Testis (tissue), 2 donors: Measurements from ENCODE around the gene NR5A1.

Source experiments
- CTCF ChIP-seq, 3 experiments: fragments of 450-650 bp in 2 of 3; fragments of 200-600 bp in 1 of 3; sonication (generic) in 1 of 3; IDR thresholded peaks; one replicate each; pipeline ENCODE4 v1.5.1; 2016 to 2019; ENCODE audit warnings: antibody characterized with exemption in 3 of 3, mild to moderate bottlenecking in 2 of 3, moderate library complexity in 1 of 3
- POLR2A ChIP-seq: fragments of 450-650 bp; IDR thresholded peaks from one replicate; pipeline ENCODE4 v1.6.1; 2017; ENCODE audit warnings: antibody characterized with exemption, mild to moderate bottlenecking, moderate library complexity

- no peak for TF ChIP-seq POLR2A
- no peak for TF ChIP-seq CTCF (IDR thresholded peaks at IDR 0.05)
Observed at GRCh38 chr9:124500796-124501611, 6.2 kb downstream of the NR5A1 start.
